ENCODE measurements around the gene FAM169A. TPM values are rescaled to one million over a fixed set of nuclear protein-coding genes. Genes with fewer than 3 reads are reported as not detected.
"Not testable (repeated sequence)": the region's sequence is repeated elsewhere in the genome, so short reads cannot be mapped to it uniquely, and the experiment has no call there.

FAM169A gene, protein sequence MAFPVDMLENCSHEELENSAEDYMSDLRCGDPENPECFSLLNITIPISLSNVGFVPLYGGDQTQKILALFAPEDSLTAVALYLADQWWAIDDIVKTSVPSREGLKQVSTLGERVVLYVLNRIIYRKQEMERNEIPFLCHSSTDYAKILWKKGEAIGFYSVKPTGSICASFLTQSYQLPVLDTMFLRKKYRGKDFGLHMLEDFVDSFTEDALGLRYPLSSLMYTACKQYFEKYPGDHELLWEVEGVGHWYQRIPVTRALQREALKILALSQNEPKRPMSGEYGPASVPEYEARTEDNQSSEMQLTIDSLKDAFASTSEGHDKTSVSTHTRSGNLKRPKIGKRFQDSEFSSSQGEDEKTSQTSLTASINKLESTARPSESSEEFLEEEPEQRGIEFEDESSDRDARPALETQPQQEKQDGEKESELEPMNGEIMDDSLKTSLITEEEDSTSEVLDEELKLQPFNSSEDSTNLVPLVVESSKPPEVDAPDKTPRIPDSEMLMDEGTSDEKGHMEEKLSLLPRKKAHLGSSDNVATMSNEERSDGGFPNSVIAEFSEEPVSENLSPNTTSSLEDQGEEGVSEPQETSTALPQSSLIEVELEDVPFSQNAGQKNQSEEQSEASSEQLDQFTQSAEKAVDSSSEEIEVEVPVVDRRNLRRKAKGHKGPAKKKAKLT
- total RNA-seq: 1.8 and 2.6 TPM in 2 replicates

DNA sequence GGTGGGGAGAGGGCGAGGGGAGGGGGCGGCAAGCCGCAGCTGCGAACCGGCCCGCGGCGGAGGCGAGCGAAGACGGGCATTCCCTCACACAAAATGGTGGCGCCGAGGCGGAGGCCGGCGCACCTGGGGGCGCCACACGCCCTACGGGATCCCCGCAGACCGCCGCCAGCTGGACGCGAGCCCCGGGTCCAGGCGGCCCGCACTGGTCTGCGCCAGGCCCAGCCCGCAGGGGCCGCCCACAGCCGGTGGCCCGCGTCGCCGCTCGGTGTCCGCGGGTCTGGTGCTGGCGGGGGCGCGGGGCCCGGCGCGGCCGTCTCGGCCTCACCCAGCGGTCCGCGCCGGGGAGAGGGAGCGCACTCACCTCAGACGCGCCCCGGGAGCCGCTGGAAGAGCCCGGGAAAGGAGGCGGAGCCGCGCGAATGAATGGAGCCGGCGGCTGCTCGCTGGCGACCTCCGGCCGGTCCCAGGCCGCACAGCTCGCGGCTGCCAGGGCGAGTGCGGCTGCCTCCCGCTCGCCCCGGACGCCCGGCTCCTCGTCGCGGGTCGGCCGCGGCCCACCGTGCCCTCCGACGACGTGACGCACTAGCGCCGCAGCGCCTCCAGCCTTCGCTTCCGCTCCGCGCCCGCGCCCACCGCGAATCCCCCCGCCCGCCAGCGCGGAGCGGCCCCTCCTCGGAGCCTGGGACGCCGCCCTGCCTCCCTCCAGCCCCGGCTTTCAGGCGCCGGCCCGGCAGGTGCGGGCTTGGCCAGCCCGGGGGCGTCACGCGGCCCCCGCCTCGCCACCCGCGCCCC, at the start of gene FAM169A:
Gene FAM169A (minus strand): TSS at position 584 of the 792 bp plus-strand sequence. CDS start 24,711 bp downstream, outside the sequence.
- peak within 1 kb of the TSS; percentile 81 for H3K4me3 Mint-ChIP-seq
- peak within 1 kb of the TSS; percentile 64 for H3K27ac Mint-ChIP-seq
- H3K27me3 Mint-ChIP-seq: peaks cover 24% of the 10 kb centered on the region
- peak; percentile 81 for DNase-seq
- H3K4me1 Mint-ChIP-seq: peaks cover 3% of the 10 kb centered on the region
- H3K9me3 Mint-ChIP-seq: no peaks in the 10 kb centered on the region
- H3K36me3 Mint-ChIP-seq (ENCODE audit: low read depth): no peaks in the 10 kb centered on the region
- intact Hi-C loops (cut with micrococcal nuclease): loop anchor here (1.0 kb wide), 2 partner anchors 49 to 99 kb away; partner anchors contain the start of genes GFM2 and NSA2

DNA sequence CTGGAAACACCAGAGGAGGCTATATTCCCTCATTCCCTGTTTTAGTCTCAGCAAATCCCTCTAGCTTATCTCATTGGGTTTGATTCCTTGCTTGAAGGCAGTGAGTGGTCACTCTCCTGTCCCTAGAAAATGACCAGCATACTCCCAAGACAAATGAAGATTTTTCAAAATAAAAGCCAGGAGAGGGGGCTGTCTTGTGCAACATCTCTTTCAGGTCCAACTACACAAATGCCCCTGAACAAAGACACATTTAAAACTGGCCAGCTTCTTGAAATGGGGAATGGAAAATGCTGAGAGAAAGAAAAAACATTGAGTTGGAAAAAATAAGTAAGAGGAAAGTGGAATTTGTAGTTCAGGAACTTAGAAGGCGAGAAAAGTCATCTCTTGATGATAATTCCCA, 49.3 kb upstream of the FAM169A start:
- H3K4me3 Mint-ChIP-seq: no peak overlapping the region
- no peaks in the 10 kb centered on the region for H3K9me3 Mint-ChIP-seq
- no peak overlapping the region for H3K27ac Mint-ChIP-seq
- intact Hi-C loops (cut with micrococcal nuclease): loop anchor here (5.0 kb wide), 1 partner anchor 1013 kb away; no protein-coding TSS in a partner anchor
- peaks cover 2% of the 10 kb centered on the region for H3K27me3 Mint-ChIP-seq
- H3K4me1 Mint-ChIP-seq: no peaks in the 10 kb centered on the region
- H3K36me3 Mint-ChIP-seq (ENCODE audit: low read depth): no peaks in the 10 kb centered on the region
- no peak for DNase-seq

DNA sequence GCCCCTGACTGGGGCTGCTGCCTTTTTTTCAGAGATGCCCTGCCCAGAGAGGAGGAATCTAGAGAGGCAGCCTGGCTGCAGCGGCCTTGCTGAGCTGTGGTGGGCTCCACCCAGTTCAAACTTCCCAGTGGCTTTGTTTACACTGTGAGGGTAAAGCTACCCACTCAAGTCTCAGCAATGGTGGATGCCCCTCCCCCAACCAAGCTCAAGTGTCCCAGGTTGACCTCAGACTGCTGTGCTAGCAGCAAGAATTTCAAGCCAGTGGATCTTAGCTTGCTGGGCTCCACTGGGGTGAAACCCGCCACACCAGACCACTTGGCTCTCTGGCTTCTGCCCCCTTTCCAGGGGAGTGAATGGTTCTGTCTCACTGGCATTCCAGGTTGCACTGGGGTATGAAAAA, 45.2 kb upstream of the FAM169A start:
- peaks cover 14% of the 10 kb centered on the region for H3K9me3 Mint-ChIP-seq
- H3K36me3 Mint-ChIP-seq (ENCODE audit: low read depth); DNase-seq; H3K4me3 Mint-ChIP-seq; H3K27ac Mint-ChIP-seq; H3K4me1 Mint-ChIP-seq; intact Hi-C loops (cut with micrococcal nuclease): not testable (repeated sequence)
- peaks cover 16% of the 10 kb centered on the region for H3K27me3 Mint-ChIP-seq

DNA sequence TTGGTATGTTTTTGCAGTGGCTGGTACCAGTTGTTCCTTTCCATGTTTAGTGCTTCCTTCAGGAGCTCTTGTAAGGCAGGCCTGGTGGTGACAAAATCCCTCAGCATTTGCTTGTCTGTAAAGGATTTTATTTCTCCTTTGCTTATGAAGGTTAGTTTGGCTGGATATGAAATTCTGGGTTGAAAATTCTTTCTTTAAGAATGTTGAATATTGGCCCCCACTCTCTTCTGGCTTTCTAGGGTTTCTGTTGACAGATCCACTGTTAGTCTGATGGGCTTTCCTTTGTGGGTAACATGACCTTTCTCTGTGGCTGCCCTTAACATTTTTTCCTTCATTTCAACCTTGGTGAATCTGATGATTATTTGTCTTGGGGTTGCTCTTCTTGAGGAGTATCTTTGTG, 43.7 kb upstream of the FAM169A start:
- H3K36me3 Mint-ChIP-seq (ENCODE audit: low read depth); intact Hi-C loops (cut with micrococcal nuclease); H3K27ac Mint-ChIP-seq; DNase-seq; H3K4me1 Mint-ChIP-seq; H3K4me3 Mint-ChIP-seq: not testable (repeated sequence)
- peaks cover 16% of the 10 kb centered on the region for H3K27me3 Mint-ChIP-seq
- H3K9me3 Mint-ChIP-seq: peaks cover 14% of the 10 kb centered on the region

DNA sequence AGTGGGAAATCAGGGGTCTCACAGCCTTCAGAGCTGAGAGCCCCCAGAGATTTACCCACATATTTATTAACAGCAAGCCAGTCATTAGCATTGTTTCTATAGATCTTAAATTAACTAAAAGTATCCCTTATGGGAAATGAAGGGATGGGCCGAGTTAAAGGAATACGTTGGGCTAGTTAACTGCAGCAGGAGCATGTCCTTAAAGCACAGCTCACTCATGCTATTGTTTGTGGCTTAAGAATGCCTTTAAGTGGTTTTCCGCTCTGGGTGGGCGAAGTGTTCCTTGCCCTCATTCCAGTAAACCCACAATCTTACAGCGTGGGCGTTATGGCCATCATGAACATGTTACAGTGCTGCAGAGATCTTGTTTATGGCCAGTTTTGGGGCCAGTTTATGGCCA, 42.0 kb upstream of the FAM169A start:
- Mint-ChIP-seq H3K27me3 (peaks cover 17% of the 10 kb centered on the region), H3K9me3 (peaks cover 14% of the 10 kb centered on the region)
- intact Hi-C loops (cut with micrococcal nuclease); H3K4me3 Mint-ChIP-seq; H3K27ac Mint-ChIP-seq; DNase-seq; H3K4me1 Mint-ChIP-seq; H3K36me3 Mint-ChIP-seq (ENCODE audit: low read depth): not testable (repeated sequence)

DNA sequence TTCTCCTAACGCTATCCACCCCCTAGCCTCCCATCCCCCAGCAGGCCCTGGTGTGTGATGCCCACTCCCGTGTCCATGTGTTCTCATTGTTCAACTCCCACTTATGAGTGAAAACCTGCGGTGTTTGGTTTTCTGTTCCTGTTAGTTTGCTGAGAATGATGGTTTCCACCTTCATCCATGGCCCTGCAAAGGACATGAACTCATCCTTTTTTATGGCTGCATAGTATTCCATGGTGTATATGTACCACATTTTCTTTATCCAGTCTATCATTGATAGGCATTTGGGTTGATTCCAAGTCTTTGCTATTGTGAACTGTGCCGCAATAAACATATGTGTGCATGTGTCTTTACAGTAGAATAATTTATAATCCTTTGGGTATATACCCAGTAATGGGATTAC, 38.5 kb upstream of the FAM169A start:
- H3K4me3 Mint-ChIP-seq; H3K4me1 Mint-ChIP-seq; H3K27ac Mint-ChIP-seq; DNase-seq; H3K36me3 Mint-ChIP-seq (ENCODE audit: low read depth); H3K9me3 Mint-ChIP-seq; intact Hi-C loops (cut with micrococcal nuclease): not testable (repeated sequence)
- peaks cover 17% of the 10 kb centered on the region for H3K27me3 Mint-ChIP-seq

DNA sequence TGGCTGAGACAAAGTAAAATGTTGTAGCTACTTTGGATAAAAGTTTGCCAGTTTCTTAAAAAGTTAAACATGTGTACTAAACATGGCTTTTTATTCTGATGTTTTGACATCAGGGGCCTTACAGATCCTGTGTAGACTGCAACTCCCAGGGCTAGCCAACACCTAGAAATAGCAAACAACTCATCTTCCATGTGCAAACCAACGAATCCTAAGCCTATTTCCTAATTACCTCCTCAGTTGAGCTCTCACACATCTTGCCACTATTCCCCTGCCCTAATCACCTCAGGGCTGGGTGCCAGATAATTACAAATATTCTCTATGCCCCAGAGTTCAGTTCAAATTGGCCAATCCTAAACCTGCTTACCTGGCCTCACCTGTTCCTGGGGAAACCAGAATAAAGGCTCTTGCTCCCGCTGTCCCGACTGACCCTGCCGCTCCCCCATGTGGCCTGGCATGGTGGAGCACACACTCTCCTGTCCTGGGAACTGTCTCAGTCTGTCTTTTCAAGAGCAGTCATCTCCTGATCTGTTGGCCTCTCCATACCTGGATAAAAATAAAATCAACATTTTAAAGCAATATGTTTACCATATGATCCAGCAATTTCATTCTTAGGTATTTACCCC, 37.1 kb upstream of the FAM169A start:
- peaks cover 11% of the 10 kb centered on the region for H3K27me3 Mint-ChIP-seq
- H3K4me1 Mint-ChIP-seq: no peaks in the 10 kb centered on the region
- H3K9me3 Mint-ChIP-seq: no peaks in the 10 kb centered on the region
- no peaks in the 10 kb centered on the region for H3K36me3 Mint-ChIP-seq (ENCODE audit: low read depth)
- DNase-seq: peak; percentile 59
- no peak overlapping the region for H3K27ac Mint-ChIP-seq
- intact Hi-C loops (cut with micrococcal nuclease): no loop called here
- no peak overlapping the region for H3K4me3 Mint-ChIP-seq

DNA sequence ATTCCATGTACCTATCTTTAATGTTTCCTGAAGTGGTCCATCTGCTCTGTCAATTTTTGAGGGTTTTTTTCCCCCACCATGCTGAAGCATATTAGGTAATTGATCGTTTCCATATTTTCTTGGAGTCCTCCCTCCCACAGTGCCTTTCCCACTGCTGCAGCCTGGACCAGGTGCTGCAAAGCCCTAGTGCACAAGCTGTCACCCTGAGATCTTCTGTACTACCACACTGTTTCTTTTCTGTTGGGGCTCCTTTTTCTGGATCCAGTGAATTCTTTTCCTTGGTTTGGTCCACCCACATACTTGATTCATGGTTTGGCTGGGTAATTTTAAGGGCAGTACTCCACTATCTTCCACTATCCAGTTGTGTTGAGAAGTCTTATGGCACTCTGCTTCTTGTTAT, 30.9 kb upstream of the FAM169A start:
- Mint-ChIP-seq H3K9me3 (peaks cover 6% of the 10 kb centered on the region), H3K27me3 (peaks cover 9% of the 10 kb centered on the region), H3K36me3 (ENCODE audit: low read depth) (no peaks in the 10 kb centered on the region), H3K4me1 (no peaks in the 10 kb centered on the region), H3K4me3 (no peak overlapping the region), H3K27ac (no peak overlapping the region)
- intact Hi-C loops (cut with micrococcal nuclease): no loop called here
- DNase-seq: no peak

DNA sequence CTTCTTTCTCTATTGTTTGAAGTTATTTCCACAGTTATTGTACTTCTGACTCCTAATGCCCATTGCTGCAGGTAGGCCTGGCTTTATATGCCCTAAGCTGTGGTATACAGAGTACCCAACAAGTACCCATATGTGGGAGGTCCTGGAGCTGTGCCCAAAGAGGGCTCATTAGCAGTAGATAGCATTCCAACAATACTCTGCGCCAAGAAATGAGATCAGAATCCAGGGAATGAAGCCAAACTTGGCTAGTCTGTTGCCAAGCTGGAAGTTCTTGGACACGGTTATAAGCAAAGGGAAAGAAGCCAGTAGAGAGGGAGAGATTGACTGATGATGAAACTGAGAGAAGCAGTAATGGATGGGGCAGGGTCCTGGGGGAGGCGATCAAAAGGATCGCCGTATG, 29.7 kb upstream of the FAM169A start:
- no peak overlapping the region for H3K27ac Mint-ChIP-seq
- H3K36me3 Mint-ChIP-seq (ENCODE audit: low read depth): no peaks in the 10 kb centered on the region
- no peaks in the 10 kb centered on the region for H3K4me1 Mint-ChIP-seq
- peaks cover 6% of the 10 kb centered on the region for H3K9me3 Mint-ChIP-seq
- DNase-seq: no peak
- H3K27me3 Mint-ChIP-seq: peaks cover 9% of the 10 kb centered on the region
- intact Hi-C loops (cut with micrococcal nuclease): no loop called here
- H3K4me3 Mint-ChIP-seq: no peak overlapping the region

DNA sequence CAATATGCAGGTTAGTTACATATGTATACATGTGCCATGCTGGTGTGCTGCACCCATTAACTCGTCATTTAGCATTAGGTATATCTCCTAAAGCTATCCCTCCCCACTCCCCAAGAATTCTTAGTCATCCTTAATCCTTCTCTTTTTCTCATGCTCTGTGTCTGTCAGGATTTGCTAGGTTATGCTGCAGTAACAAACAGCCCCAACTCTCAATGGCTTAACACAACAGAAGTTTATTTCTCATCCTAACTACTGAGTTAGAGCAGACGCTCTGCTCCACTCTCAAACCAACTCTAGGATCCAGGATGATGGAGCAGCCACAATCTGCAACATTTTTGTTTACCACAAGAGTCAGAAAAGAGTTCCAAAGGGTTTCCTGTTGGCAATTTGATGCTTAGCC, 28.2 kb upstream of the FAM169A start:
- H3K36me3 Mint-ChIP-seq (ENCODE audit: low read depth): no peaks in the 10 kb centered on the region
- no peak for DNase-seq
- H3K4me3 Mint-ChIP-seq: no peak overlapping the region
- peaks cover 6% of the 10 kb centered on the region for H3K9me3 Mint-ChIP-seq
- intact Hi-C loops (cut with micrococcal nuclease): no loop called here
- no peak overlapping the region for H3K27ac Mint-ChIP-seq
- no peaks in the 10 kb centered on the region for H3K4me1 Mint-ChIP-seq
- H3K27me3 Mint-ChIP-seq: peaks cover 9% of the 10 kb centered on the region

DNA sequence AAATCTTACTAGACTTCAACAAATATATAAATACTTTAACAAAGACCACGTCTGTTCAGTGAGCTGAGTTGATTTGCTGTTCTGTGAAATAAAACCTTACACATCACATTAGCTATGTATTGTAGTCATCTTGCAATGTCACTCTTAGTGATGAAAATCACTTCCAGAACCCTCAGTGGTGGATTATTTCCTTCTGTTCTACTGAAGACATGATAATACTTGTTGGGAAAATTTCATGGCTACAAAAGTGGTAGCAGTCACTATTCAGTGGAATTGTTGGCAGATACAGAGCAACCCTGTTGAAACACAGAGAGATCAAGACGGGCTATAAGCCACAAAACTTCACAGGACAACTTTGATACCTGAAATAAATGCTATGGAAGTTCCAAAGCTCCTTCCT, 26.7 kb upstream of the FAM169A start:
- Mint-ChIP-seq H3K9me3 (peaks cover 6% of the 10 kb centered on the region), H3K27me3 (peaks cover 14% of the 10 kb centered on the region), H3K36me3 (ENCODE audit: low read depth) (no peaks in the 10 kb centered on the region), H3K27ac (no peak overlapping the region), H3K4me1 (no peaks in the 10 kb centered on the region), H3K4me3 (no peak overlapping the region)
- DNase-seq: no peak
- intact Hi-C loops (cut with micrococcal nuclease): no loop called here

DNA sequence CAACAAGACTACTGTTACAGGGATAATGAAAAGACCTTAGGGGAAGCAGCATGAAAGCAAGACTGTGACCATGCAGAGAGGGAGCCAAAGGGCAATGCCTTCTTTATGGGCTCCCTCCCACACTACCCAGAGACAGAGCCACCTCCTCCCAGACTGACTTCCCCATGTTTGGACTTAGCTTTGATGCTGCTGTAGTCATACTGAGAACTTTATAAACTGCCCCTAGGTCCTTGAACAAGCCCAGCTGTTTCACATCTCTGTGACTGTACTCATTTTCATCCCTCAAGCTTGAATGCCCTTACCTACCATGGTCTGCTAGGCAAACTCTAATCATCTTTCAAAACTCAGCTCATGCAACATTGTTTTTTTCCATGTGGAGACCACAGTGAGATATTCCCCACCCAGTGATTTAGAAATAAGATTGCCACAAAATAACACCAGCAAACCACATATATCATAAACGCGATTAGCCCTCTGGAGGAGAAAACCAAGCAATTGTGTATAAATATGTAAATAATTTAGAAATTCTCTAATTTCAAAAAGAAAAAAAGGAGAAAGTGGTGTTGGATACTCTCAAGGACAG, 23.4 kb upstream of the FAM169A start:
- Mint-ChIP-seq H3K4me1 (no peaks in the 10 kb centered on the region), H3K9me3 (peaks cover 4% of the 10 kb centered on the region), H3K27me3 (peaks cover 11% of the 10 kb centered on the region), H3K36me3 (ENCODE audit: low read depth) (no peaks in the 10 kb centered on the region), H3K27ac (no peak overlapping the region), H3K4me3 (no peak overlapping the region)
- intact Hi-C loops (cut with micrococcal nuclease): no loop called here
- no peak for DNase-seq

DNA sequence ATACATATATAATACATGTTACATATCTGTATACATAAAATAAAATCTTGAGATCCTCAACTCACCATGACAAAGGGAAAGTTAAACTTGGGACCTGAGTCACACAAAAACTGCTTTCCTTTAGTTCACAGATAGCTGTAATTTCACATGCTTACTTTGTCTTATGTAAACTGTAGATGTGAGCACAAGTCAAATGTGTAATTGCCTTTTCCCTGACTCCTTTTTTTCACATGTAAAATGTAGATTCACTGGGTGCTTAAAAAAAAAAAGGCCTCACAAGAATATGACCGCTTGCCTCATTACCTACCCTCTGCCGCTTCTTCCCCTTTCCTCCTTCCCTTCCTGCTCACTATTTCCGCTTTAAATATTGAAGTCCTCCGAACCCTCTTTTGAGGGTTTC, 21.9 kb upstream of the FAM169A start:
- H3K27ac Mint-ChIP-seq: no peak overlapping the region
- intact Hi-C loops (cut with micrococcal nuclease): no loop called here

More for the DNA sequence above, 21.9 kb upstream of the FAM169A start:
- no peak for DNase-seq
- H3K36me3 Mint-ChIP-seq (ENCODE audit: low read depth): no peaks in the 10 kb centered on the region
- no peaks in the 10 kb centered on the region for H3K4me1 Mint-ChIP-seq
- H3K4me3 Mint-ChIP-seq: no peak overlapping the region
- H3K27me3 Mint-ChIP-seq: peaks cover 8% of the 10 kb centered on the region
- no peaks in the 10 kb centered on the region for H3K9me3 Mint-ChIP-seq
